Right renal pelvis (tissue), 4 donors: ENCODE measurements around the gene OSBPL10. TPM values are rescaled to one million over a fixed set of nuclear protein-coding genes. Genes with fewer than 3 reads are reported as not detected.
A peak's percentile ranks its signal among the peaks of the same experiment; 100 is the strongest.
"Not testable (repeated sequence)": the region's sequence is repeated elsewhere in the genome, so short reads cannot be mapped to it uniquely, and the experiment has no call there.

ENCODE experiments used
- DNase-seq, 4 donors: peaks; one replicate each; pipeline ENCODE4 v3.0.0-alpha.2; 2013; ENCODE audit warnings: low read depth in 4 of 4, low spot score in 3 of 4, missing footprints in 1 of 4
- polyA plus RNA-seq, 4 donors: library from polyadenylated mRNA; unstranded; fragments of 120-200 nt; gene quantifications; one replicate each; pipeline ENCODE4 v1.2.1, GENCODE V29; 2013; ENCODE audit not compliant: insufficient read length in 4 of 4

OSBPL10 gene
- polyA plus RNA-seq, 4 donors, result 20.0 to 21.8 (median 20.8) TPM

DNA sequence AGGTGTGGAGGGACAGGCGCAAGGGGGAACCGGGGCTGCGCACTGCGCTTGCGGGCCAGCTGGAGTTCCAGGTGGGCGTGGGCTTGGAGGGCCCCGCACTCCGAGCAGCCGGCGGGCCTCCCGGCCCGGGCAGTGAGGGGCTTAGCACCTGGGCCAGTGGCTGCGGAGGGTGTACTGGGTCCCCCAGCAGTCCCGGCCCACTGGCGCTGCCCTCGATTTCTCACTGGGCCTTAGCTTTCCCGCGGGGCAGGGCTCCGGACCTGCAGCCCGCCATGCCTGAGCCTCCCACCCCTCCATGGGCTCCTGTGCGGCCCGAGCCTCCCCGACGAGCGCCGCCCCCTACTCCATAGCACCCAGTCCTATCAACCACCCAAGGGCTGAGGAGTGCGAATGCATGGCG is 111.0 kb downstream of the OSBPL10 start:
- not testable (repeated sequence) for DNase-seq

DNA sequence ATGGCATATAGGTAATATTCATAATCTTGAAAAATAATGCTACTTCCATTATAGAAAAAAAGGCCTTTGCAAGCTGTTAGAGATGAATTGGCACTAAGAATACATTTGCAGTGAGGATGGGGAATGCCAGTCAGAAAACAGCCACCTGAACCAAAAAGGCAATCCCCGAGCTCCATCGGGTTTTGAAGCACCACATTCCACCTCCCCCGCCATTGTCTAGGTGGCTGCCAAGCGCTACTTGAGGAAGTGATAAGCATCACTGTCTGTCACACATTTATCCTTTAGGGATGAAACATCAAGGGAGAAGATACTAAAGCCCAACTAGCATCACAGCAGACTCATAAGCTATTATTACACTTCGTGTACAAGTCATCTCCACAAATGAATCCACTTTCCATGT is 112.8 kb downstream of the OSBPL10 start:
- no peak for DNase-seq

DNA sequence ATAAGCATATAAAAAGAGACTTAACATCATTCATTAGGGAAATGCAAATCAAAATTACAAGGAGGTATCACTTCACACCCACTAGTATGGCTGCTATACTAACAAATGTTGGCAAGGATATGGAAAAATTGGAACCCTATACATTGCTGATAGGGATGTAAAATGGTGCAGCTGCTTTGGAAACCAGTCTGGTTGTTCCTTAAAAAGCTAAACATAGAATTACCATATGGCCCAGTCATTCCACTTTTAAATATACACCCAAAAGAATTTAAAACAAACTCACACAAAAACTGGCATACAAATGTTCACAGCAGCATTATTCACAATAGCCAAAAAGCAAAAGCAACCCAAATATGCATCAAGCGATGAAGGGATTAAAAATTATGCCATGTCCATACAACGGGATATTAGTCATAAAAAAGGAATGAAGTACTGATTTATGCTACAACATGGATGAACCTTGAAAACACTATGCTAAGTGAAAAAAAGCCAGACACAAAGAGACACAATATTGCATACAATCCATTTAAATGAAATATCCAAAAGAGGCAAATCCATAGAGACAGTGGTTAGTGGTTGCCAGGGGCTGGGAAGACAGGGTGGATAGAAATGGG is 118.3 kb downstream of the OSBPL10 start:
- DNase-seq, result no peak

DNA sequence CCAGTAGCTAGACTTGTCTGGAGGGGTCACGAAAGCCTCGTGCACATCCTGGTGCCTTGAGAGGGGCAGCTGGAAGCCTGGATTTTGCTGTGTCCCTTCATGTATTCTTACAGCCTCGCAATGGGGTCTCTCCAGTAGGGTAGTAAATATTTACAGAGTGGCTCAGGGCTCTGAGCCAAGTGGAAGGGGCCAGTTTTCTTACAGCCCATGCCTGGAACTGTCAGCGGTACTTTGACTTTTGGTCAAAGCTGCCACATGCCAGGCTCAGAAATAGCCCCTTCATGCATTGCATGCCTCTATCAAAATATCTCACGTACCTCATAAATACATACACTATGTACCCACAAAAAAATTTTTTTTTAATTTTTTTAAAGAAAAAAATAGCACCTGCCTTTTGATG is 119.2 kb downstream of the OSBPL10 start:
- DNase-seq, result no peak

DNA sequence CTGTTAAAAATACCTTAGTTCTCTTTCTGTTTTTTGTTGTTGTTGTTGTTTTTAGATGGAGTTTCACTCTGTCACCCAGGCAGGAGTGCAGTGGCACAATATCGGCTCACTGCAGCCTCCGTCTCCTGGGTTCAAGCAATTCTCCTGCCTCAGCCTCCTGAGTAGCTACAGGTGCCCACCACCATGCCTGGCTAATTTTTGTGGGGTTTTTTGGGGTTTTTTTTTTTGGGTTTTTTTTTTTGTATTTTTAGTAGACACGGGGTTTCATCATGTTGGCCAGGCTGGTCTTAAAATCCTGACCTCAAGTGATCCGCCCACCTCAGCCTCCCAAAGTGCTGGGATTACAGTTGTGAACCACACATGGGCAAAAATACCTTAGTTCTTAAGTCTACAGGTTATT is 120.4 kb downstream of the OSBPL10 start:
- DNase-seq, result not testable (repeated sequence)

- DNase-seq, result no peak
These were observed 121.8 kb downstream of the OSBPL10 start for GRCh38 chr3:31859245-31859644.

DNA sequence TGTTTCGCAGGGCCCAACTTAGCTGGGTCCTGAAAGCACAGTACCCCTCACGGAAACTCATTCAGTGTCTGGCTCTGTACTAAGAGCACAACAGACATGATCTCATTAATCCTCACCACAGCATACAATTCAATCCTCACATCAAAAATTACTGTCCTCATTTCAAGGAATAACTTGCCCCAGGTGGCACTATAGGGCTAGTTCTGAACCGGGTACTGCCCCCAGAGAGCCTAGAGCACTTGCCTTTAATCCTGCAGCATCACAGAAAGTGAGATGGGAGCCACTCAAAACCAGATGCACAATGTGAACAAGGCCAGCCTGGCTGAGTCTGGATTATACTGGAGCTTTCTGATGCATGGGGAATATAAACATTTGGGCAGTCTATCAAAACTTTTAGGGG is 122.6 kb downstream of the OSBPL10 start:
- DNase-seq, result no peak

DNA sequence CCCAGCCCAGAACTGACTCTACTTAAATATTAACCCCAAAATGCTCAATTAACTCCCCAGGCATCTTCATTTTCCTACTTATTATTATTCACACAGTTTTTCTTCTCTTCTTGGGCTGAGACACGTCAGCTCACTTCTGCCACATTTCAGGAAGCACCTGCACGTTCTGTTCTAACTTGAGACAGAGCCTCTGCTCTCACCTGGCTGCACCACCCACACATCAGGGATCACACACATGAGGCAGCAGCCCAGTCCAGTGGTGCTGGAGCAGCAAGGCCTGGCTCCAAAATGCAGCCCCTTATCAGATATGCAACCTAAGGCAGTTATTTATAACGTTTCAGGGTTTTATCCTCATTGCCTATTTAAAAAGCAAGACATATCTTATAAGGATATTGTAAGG is 127.5 kb downstream of the OSBPL10 start:
- no peak for DNase-seq

GRCh38 chr3:31851278-31851677 is 129.8 kb downstream of the OSBPL10 start:
- DNase-seq, result no peak

DNA sequence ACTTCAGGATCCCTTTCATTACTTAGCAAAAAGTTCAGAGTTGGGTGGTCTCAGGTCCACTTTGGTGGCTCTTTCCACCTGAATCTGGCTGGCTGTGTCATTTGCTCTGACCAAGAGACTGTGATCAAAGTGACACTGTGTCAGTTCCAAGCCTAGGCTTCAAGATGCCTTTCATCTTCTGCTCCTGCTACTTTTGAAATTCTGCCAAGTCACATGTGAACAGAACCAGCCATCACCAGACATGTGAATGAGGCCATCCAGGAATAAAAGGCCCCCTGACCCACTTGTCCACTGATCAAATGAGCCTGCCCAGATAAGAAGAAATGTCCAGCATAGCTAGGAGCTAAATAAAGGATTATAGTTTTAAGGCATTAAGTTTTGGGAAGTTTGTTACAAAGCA is 132.2 kb downstream of the OSBPL10 start:
- DNase-seq, result no peak

- peak in 3 of 4 donors; percentile 18 to 44 (median 31) for DNase-seq
These were observed 132.8 kb downstream of the OSBPL10 start for GRCh38 chr3:31848163-31848818.

GRCh38 chr3:31847760-31848159 is 133.3 kb downstream of the OSBPL10 start:
- DNase-seq, result no peak

GRCh38 chr3:31841515-31841914 is 139.5 kb downstream of the OSBPL10 start:
- no peak for DNase-seq

- DNase-seq, result no peak
These were observed 140.8 kb downstream of the OSBPL10 start for GRCh38 chr3:31840252-31840651.

GRCh38 chr3:31839144-31839917 is 141.7 kb downstream of the OSBPL10 start:
- no peak for DNase-seq

DNA sequence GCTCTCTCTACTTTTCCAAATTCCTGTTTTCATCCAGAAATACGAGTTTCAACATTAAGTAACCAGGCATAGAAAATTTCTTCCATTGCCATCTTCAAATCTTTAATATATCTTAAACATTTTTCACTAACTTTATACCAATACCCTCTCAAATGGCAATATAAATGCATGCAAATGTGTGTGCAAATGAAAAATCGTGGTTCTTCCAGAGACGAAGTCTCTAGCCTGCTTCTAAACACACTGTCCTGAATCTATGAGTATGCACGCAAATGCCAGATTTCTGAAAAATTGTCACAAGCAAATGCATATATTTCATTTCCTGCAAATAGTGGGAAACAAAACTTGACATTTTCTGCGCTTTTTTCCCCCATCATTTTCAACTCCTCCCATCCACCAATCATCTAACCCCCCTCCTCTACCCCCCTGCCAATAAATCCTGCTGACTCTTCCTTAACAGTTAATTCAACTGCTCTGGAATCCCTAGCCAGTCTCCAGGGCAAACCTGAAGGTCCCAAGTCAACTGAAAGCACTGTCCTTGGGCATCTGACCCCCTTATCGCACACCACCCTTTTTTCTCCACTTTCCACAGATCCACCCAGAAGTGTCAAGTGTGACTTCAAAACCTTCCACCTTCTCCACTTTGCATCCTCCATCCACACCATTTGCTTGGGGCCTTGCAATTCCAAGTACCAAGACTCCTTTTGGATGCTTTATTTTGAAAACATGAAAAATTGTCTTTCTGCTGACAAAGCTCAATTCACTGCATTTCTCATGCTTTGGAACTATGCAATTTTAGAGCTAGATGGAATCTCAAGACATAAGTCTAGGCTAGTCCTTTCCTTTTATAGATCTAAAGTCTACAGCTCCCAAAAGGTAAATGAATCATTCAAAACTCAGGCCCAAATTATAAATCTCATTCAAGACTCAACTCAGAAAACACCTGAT is 144.7 kb downstream of the OSBPL10 start:
- DNase-seq, result no peak

DNA sequence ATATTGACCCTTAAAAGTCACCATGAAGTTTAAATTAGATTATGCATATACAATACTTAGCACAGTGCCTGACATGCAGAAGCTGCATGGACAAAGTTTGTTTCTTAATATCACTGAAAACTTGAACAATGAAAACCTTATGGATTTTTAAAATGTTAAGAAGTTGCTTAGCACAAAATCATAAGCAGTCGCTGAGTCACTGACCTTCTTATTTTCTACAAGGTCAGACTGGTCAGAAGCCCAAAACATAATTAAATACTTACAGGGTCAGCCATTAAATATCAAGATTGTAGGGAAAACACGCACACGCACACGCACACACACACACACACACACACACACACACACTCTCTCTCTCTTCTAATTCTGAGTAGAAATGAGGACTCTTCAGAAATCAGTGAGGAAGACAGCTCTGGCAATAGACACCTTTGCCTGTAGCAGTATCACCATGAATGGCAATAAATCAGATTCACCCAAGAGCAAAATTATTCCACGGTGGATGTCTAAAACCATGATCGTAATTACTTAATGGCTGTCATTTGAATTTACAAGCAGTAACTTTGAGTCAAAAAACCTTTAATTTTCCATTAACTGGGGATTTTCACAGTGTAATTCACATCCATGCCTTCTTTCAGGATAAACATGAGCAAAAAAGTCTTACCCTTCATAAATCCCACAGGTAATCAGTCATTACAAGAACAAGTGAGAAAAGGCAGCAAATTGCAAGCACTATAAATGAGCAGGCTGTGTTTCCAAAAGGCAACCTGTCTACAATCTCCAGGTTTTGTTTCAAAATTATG is 147.5 kb downstream of the OSBPL10 start:
- DNase-seq, result no peak

DNA sequence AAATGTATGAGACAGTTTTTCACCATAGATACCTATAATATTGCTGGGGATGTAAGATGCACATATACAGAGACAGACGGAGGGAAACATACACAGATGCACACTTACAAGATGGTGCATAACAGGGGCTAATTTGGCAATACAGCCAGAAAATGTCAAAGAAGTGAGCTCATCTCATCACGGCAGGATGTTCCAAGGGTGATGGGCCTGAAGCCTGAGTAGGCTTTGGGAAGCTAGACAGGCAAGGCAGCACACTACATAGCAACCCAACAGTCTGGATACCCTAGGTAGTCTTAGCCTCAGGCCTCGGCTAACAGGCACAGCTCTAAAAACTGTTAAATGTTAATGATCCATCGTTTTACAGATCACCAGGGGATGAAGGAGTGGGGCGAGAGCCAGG is 148.5 kb downstream of the OSBPL10 start:
- no peak for DNase-seq

GRCh38 chr3:31831591-31831990 is 149.5 kb downstream of the OSBPL10 start:
- DNase-seq, result no peak
